GM12878 (cell line): Measurements from ENCODE around the gene GLT1D1. TPM values are rescaled to one million over a fixed set of nuclear protein-coding genes. Genes with fewer than 3 reads are reported as not detected.

Experiments
- ATAC-seq: fragments of 200-7000 bp; cut with Tn5 transposase; 3 replicates; pipeline ENCODE4 v1.9.1; 2020; ENCODE audit warnings: mild to moderate bottlenecking, moderate library complexity
- BruUV-seq: library from RNA; stranded (reverse); fragments of 400-500 nt; replicated peaks from 2 replicates; lab custom pipeline; 2021; lab: Mats Ljungman, UMichigan
- CTCF ChIA-PET: fragments of 300-600 bp; sonication (Branson Sonifier 250); formaldehyde crosslinking; extraction: SDS; loops from one replicate; lab custom pipeline; 2021; ENCODE audit warnings: inconsistent platforms; lab: Yijun Ruan, JAX
- POLR2A ChIA-PET: fragments of 350-600 bp; formaldehyde crosslinking; extraction: SDS; loops from one replicate; lab custom pipeline; 2021; ENCODE audit warnings: inconsistent platforms; lab: Charles Lee
- RAD21 ChIA-PET: fragments of 300-600 bp; sonication (Branson Sonifier 250); formaldehyde crosslinking; loops from one replicate; lab custom pipeline; 2023; ENCODE audit warnings: antibody characterized with exemption; ENCODE audit not compliant: unreplicated experiment; lab: Charles Lee
- SMC1A ChIA-PET: fragments of 300-600 bp; sonication (Branson Sonifier 250); formaldehyde crosslinking; loops from one replicate; lab custom pipeline; 2023; ENCODE audit not compliant: unreplicated experiment, uncharacterized antibody; lab: Charles Lee
- DNase-seq: peaks from one replicate; pipeline ENCODE4 v3.0.0-alpha.2; 2011; ENCODE audit warnings: low read depth, low spot score
- FAIRE-seq: peaks from 3 replicates; lab custom pipeline; 2011; peaks lifted over from hg19 to GRCh38; lab: Jason Lieb, UNC
- H2AFZ ChIP-seq: 2 replicates; pipeline ENCODE4 v1.6.0; 2011; ENCODE audit warnings: low read depth, low read length, control low read depth; ENCODE audit not compliant: control insufficient read depth
- H3K27ac ChIP-seq: 2 replicates; pipeline ENCODE4 v1.5.1; 2011; ENCODE audit warnings: control low read depth; ENCODE audit not compliant: control insufficient read depth, insufficient read depth
- H3K27me3 ChIP-seq, 2 experiments: replicated peaks in 1 of 2; 2 replicates each; pipeline versions ENCODE4 v1.6.0 to v1.6.1; 2011; ENCODE audit warnings: low read length in 1 of 2; ENCODE audit not compliant: control insufficient read depth in 2 of 2, insufficient read depth in 2 of 2
- H3K36me3 ChIP-seq, 2 experiments: 2 replicates each; pipeline ENCODE4 v1.5.1; 2011; ENCODE audit warnings: low read length in 1 of 2; ENCODE audit not compliant: control insufficient read depth in 2 of 2, insufficient read depth in 2 of 2
- H3K4me1 ChIP-seq: 2 replicates; pipeline ENCODE4 v1.6.1; 2011; ENCODE audit warnings: mild to moderate bottlenecking, low read length, moderate library complexity, mixed read lengths; ENCODE audit not compliant: control insufficient read depth, insufficient read depth
- H3K4me2 ChIP-seq: 2 replicates; pipeline ENCODE4 v1.6.0; 2011; ENCODE audit warnings: control low read depth; ENCODE audit not compliant: control insufficient read depth, insufficient read depth
- H3K4me3 ChIP-seq: fragments of 200-600 bp; sonication (generic); 2 replicates; pipeline ENCODE4 v1.5.1; 2016
- H3K79me2 ChIP-seq: 2 replicates; pipeline ENCODE4 v1.6.0; 2011; ENCODE audit warnings: low read length; ENCODE audit not compliant: control insufficient read depth, insufficient read depth
- H3K9ac ChIP-seq: 2 replicates; pipeline ENCODE4 v1.8.0; 2011; ENCODE audit warnings: low read length, control low read depth, mixed read lengths; ENCODE audit not compliant: control insufficient read depth, insufficient read depth
- H3K9me3 ChIP-seq: replicated peaks from 3 replicates; pipeline ENCODE4 v1.5.1; 2011; ENCODE audit warnings: mild to moderate bottlenecking, low read length; ENCODE audit not compliant: control insufficient read depth, insufficient read depth
- H4K20me1 ChIP-seq: 2 replicates; pipeline ENCODE4 v1.6.0; 2011; ENCODE audit not compliant: control insufficient read depth, insufficient read depth
- CREB1 ChIP-seq: IDR thresholded peaks from 2 replicates; pipeline ENCODE4 v1.6.1; 2012; ENCODE audit warnings: low read depth, mild to moderate bottlenecking, inconsistent platforms
- EED ChIP-seq: sonication (generic); IDR thresholded peaks from 2 replicates; pipeline ENCODE4 v1.6.1; 2016; ENCODE audit warnings: antibody characterized with exemption, low read depth
- EGR1 ChIP-seq, 2 experiments: IDR thresholded peaks; 1 replicate in 1 of 2; 2 replicates in 1 of 2; pipeline ENCODE4 v1.6.1; 2011 to 2012; ENCODE audit warnings: low read depth in 2 of 2, low read length in 2 of 2, borderline replicate concordance in 1 of 2, mild to moderate bottlenecking in 1 of 2, moderate library complexity in 1 of 2
- ETV6 ChIP-seq, 2 experiments: fragments of 450-650 bp in 1 of 2; IDR thresholded peaks in 1 of 2; conservative IDR thresholded peaks in 1 of 2; 2 replicates each; pipeline ENCODE4 v1.6.1; 2014; ENCODE audit warnings: antibody characterized with exemption in 1 of 2, borderline replicate concordance in 1 of 2, low read depth in 1 of 2, mild to moderate bottlenecking in 1 of 2, moderate library complexity in 1 of 2
- FOS ChIP-seq: IDR thresholded peaks from 3 replicates; pipeline ENCODE4 v1.6.1; 2011; ENCODE audit warnings: borderline replicate concordance; ENCODE audit not compliant: insufficient read length; ENCODE audit errors: extremely low read depth
- HDAC2 ChIP-seq: fragments of 200-600 bp; sonication (generic); IDR thresholded peaks from 2 replicates; pipeline ENCODE4 v1.6.1; 2017
- HDAC6 ChIP-seq: fragments of 200-600 bp; sonication (generic); IDR thresholded peaks from one replicate; pipeline ENCODE4 v1.8.0; 2017; ENCODE audit warnings: antibody characterized with exemption; ENCODE audit not compliant: unreplicated experiment
- JUNB ChIP-seq: IDR thresholded peaks from 2 replicates; pipeline ENCODE4 v1.6.1; 2016; ENCODE audit warnings: antibody characterized with exemption, mild to moderate bottlenecking
- MYC ChIP-seq: IDR thresholded peaks from 2 replicates; pipeline ENCODE4 v1.6.1; 2011; ENCODE audit warnings: mild to moderate bottlenecking, low read length, moderate library complexity, inconsistent platforms; ENCODE audit not compliant: insufficient read depth, insufficient replicate concordance, insufficient read length, severe bottlenecking
- POLR2A ChIP-seq: IDR thresholded peaks from 2 replicates; pipeline ENCODE4 v1.6.1; 2011; ENCODE audit warnings: low read depth, mild to moderate bottlenecking, low read length
- RBBP5 ChIP-seq: fragments of 200-600 bp; sonication (generic); conservative IDR thresholded peaks from 2 replicates; pipeline ENCODE4 v1.6.1; 2016
- RELA ChIP-seq: fragments of 450-650 bp; IDR thresholded peaks from 2 replicates; pipeline ENCODE4 v1.8.0; 2014; ENCODE audit warnings: borderline replicate concordance; ENCODE audit not compliant: partially characterized antibody
- RUNX3 ChIP-seq: IDR thresholded peaks from 2 replicates; pipeline ENCODE4 v1.6.1; 2012; ENCODE audit warnings: low read length, inconsistent platforms
- YBX1 ChIP-seq: fragments of 450-650 bp; IDR thresholded peaks from 2 replicates; pipeline ENCODE4 v1.6.1; 2016; ENCODE audit warnings: antibody characterized with exemption
- WGBS: methylation state at CpG from one replicate; pipeline ENCODE4 v1.1.6; 2016; ENCODE audit warnings: low lambda C conversion rate; ENCODE audit not compliant: insufficient replicate concordance, insufficient coverage; ENCODE audit errors: missing lambda C conversion rate; 5-methylcytosine and 5-hydroxymethylcytosine counted together
- in situ Hi-C: fragments of 300-500 bp; cut with MboI; formaldehyde crosslinking; loops from 9 replicates; pipeline ENCODE4 v1.14.3; 2018; ENCODE audit warnings: mixed read lengths
- intact Hi-C: fragments of 100-400 bp; cut with micrococcal nuclease; formaldehyde crosslinking; loops from one replicate; pipeline ENCODE4 v1.14.2; 2022; ENCODE audit not compliant: unreplicated experiment
- polyA plus RNA-seq, 11 experiments: library from polyadenylated mRNA; depleted of rRNA in 4 of 11; unstranded in 6 of 11; stranded (reverse) in 5 of 11; fragments of >200 nt; fragmentation: Nextera tagmentation in 4 of 11; fragmentation: Illumina TruSeq in 1 of 11; extraction: Ambion mirVana in 4 of 11; extraction: Trizol in 1 of 11; gene quantifications; 1 replicate in 1 of 11; 2 replicates in 10 of 11; pipeline versions ENCODE4 v1.2.1 to v1.2.3, GENCODE V29; 2011 to 2016; ENCODE audit warnings: inconsistent platforms in 2 of 11, missing spikeins in 2 of 11, low read depth in 1 of 11
- total RNA-seq, 4 experiments: library from RNA; depleted of rRNA in 3 of 4; stranded (reverse); fragments of >200 nt in 3 of 4; fragmentation: Illumina TruSeq in 1 of 4; extraction: Trizol in 1 of 4; gene quantifications; 2 replicates each; pipeline versions ENCODE4 v1.2.1 to v1.2.3, GENCODE V29; 2013 to 2021
- TF ChIP-seq, protein P1 (sequence below): fragments of 150-350 bp; IDR thresholded peaks from 2 replicates; pipeline ENCODE4 v1.6.1; 2014; ENCODE audit warnings: mild to moderate bottlenecking, low read depth, low read length
- TF ChIP-seq, protein P2 (sequence below): fragments of 450-650 bp; IDR thresholded peaks from 2 replicates; pipeline ENCODE4 v1.6.1; 2016; ENCODE audit warnings: mild to moderate bottlenecking

The GLT1D1 gene
- total and polyA plus RNA-seq, 10 of the 15 experiments (the other 5 are each of a cell fraction or from before 2014, with no cell fraction given), result 0.42 to 62.8 (median 3.0) TPM

DNA sequence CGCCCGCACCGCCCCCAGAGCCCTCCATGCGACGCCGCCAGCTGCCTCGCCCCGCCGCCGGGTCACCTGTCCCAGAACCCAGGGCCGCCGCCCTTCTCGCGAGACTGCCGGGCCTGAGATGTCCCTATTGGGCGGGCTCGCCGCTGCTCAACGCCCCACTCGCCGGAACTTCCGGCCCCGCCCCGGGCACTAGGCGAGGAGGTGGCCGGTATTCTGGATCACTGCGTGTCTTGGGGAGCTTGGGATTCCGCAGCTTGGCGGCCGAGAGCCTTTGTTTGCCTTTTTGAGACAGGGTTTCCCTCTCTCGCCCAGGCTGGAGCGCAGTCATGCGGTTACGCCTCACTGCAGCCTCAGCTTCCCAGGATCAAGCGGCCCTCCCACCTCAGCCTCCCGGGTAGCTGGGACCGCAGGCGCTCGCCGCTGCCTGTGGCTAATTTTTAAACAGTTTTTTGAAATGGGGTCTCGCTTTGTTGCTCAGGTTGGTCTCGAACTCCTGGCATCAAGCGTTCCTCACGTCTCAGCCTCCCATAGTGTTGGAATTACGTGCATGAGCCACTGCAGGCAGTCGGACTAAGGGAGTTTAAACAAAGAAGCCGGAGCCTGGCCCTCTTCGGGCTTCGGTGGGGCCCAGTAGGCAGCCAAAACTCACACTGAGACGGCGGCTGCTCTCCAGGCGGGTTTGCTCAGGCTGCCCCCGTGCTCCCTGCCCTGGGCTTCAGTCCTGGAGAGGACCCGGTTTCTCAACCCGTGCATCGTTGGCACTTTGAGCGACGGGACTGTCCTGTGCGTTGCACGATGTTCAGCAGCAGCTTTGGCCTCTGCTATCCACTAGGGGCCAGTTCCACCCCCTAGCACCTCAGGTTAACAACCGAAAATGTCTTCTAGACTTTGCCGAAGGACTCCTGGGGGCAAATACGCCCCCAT lies 29.1 kb upstream of the GLT1D1 start, which contains the start of gene SLC15A4 (continued):
- TF ChIP-seq EGR1 (IDR thresholded peaks at IDR 0.05; ENCODE audit: borderline replicate concordance in 1 of 2, low read depth in 2 of 2, low read length in 2 of 2), result peak in 1 of 2 experiments; percentile 43; a peak in 1 of 3 replicates
- peak; percentile 43; the same call in 1 of the 2 replicates for TF ChIP-seq CREB1
- TF ChIP-seq FOS, result no peak
- no peak for TF ChIP-seq HDAC6
- TF ChIP-seq JUNB, result no peak
- TF ChIP-seq YBX1, result no peak

DNA sequence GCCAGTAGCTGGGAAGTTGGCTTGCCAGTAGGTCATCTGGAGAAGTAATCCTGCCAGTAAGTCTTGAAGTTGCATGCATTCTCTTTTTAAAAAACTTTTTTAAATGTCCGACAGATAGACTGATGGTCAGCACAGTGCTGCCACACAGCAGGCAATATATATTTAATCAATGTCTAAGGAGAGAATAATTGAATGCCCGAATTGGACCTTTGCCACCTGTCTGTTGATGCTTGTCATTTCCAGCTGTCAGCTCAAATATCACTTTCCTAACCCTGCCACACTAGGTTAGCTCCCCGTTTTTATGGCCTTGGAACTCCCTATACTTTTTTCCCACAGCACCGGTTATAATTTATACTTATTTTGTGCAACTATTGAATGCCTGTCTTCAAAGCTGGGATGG lies 27.4 kb upstream of the GLT1D1 start:
- in situ Hi-C loops (no loop called here), intact Hi-C loops (no loop called here)
- H3K4me2 ChIP-seq, result no peak overlapping the region
- DNase-seq (no peak), FAIRE-seq (no peak), ATAC-seq (no peak)
- H3K4me1 ChIP-seq, result peaks cover 25% of the 10 kb centered on the region
- H3K36me3 ChIP-seq, result no peaks in the 10 kb centered on the region; a peak in 1 of 4 replicates
- no peaks in the 10 kb centered on the region for H4K20me1 ChIP-seq
- POLR2A ChIA-PET, result interaction anchor here (0.6 to 3.2 kb wide), 6 partner anchors 12 to 67 kb away, joined by 4 to 30 read pairs (median 5); no protein-coding TSS in a partner anchor
- WGBS, result 96% methylated on average over 4 of the region's 4 CpGs
- no peak overlapping the region for H3K4me3 ChIP-seq
- SMC1A ChIA-PET, result interaction anchor here (0.6 to 2.9 kb wide), 8 partner anchors 8 to 90 kb away, joined by 3 to 23 read pairs (median 6); no protein-coding TSS in a partner anchor
- H3K27me3 ChIP-seq, result no peaks in the 10 kb centered on the region
- H2AFZ ChIP-seq, result no peak overlapping the region
- RAD21 ChIA-PET, result interaction anchor here (0.6 to 2.3 kb wide), 6 partner anchors 14 to 43 kb away, joined by 3 to 29 read pairs (median 5); no protein-coding TSS in a partner anchor
- no TSS peak for BruUV-seq
- CTCF ChIA-PET, result interaction anchor here (0.6 to 2.5 kb wide), 4 partner anchors 14 to 90 kb away, joined by 3 to 8 read pairs (median 6); no protein-coding TSS in a partner anchor
- no peak overlapping the region for H3K9ac ChIP-seq
- peaks cover 38% of the 10 kb centered on the region for H3K79me2 ChIP-seq
- H3K9me3 ChIP-seq, result peaks cover 6% of the 10 kb centered on the region
- H3K27ac ChIP-seq, result no peak overlapping the region
- TF ChIP-seq MYC (no peak), RBBP5 (no peak), ETV6 (conservative IDR thresholded peaks at IDR 0.05 in 1 of 2, IDR thresholded peaks at IDR 0.05 in 1 of 2; ENCODE audit: borderline replicate concordance in 1 of 2, low read depth in 1 of 2) (no peak), RELA (no peak), RUNX3 (no peak), EED (no peak), POLR2A (no peak), HDAC2 (no peak)
- TF ChIP-seq, protein P1, sequence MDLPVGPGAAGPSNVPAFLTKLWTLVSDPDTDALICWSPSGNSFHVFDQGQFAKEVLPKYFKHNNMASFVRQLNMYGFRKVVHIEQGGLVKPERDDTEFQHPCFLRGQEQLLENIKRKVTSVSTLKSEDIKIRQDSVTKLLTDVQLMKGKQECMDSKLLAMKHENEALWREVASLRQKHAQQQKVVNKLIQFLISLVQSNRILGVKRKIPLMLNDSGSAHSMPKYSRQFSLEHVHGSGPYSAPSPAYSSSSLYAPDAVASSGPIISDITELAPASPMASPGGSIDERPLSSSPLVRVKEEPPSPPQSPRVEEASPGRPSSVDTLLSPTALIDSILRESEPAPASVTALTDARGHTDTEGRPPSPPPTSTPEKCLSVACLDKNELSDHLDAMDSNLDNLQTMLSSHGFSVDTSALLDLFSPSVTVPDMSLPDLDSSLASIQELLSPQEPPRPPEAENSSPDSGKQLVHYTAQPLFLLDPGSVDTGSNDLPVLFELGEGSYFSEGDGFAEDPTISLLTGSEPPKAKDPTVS, result no peak
- TF ChIP-seq, protein P2, sequence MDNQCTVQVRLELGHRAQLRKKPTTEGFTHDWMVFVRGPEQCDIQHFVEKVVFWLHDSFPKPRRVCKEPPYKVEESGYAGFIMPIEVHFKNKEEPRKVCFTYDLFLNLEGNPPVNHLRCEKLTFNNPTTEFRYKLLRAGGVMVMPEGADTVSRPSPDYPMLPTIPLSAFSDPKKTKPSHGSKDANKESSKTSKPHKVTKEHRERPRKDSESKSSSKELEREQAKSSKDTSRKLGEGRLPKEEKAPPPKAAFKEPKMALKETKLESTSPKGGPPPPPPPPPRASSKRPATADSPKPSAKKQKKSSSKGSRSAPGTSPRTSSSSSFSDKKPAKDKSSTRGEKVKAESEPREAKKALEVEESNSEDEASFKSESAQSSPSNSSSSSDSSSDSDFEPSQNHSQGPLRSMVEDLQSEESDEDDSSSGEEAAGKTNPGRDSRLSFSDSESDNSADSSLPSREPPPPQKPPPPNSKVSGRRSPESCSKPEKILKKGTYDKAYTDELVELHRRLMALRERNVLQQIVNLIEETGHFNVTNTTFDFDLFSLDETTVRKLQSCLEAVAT, result no peak
